ENCODE data around the gene DYSF.

Gene DYSF

DNA sequence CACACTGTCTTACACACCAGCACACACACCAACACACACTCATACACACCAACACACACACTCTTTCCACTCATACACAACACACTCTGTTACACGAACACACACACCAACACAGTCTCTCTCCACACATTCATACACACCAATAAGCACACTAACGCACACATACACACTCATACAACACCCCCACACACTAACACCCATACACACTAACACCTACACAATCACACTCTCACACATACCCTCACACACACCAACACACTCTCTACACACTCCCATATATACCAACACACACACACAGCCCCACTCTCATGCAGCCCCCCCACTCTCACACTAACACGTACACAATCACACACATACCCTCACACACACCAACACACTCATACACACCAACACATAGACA, 123.8 kb downstream of the DYSF start:
- DNase-seq (ENCODE audit: low read depth), result no peak
- TF ChIP-seq CTCF (IDR thresholded peaks at IDR 0.05; ENCODE audit: low read depth, low read length, missing control alignments), result no peak
- in situ Hi-C loops (cut with HindIII; ENCODE audit: low sequenced_read_pairs), result no loop called here
- H3K4me3 ChIP-seq (ENCODE audit: low read depth, low read length), result no peak overlapping the region

- no peak for DNase-seq (ENCODE audit: low read depth)
- in situ Hi-C loops (cut with HindIII; ENCODE audit: low sequenced_read_pairs), result no loop called here
- TF ChIP-seq CTCF (IDR thresholded peaks at IDR 0.05; ENCODE audit: low read depth, low read length, missing control alignments), result no peak
- H3K4me3 ChIP-seq (ENCODE audit: low read depth, low read length), result no peak overlapping the region
These were observed 125.5 kb downstream of the DYSF start for GRCh38 chr2:71578767-71579342.

GRCh38 chr2:71581026-71581425, 127.7 kb downstream of the DYSF start:
- DNase-seq (ENCODE audit: low read depth), result no peak
- TF ChIP-seq CTCF (IDR thresholded peaks at IDR 0.05; ENCODE audit: low read depth, low read length, missing control alignments), result no peak
- no peak overlapping the region for H3K4me3 ChIP-seq (ENCODE audit: low read depth, low read length)
- in situ Hi-C loops (cut with HindIII; ENCODE audit: low sequenced_read_pairs), result no loop called here

DNA sequence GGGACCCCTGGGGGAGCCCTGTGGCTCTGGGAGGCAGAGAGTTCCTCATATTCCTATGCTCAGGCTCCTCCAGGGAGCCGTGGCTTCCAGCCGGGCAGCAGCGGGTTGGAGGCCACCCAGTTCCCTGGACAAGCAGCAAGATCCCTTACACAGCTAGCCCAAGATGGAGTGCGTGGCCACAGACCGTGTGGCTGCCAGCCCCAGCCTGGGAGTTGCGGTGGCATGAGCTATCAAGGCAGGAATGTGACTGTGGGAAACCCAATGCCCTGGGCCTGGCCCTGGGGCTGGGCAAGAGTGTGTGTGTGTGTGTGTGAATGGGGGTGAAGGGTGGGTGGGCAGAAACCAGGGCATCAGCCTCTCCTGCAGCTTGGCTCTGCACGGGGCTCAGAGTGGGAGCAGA, 130.5 kb downstream of the DYSF start:
- no peak overlapping the region for H3K4me3 ChIP-seq (ENCODE audit: low read depth, low read length)
- DNase-seq (ENCODE audit: low read depth), result no peak
- TF ChIP-seq CTCF (IDR thresholded peaks at IDR 0.05; ENCODE audit: low read depth, low read length, missing control alignments), result no peak
- in situ Hi-C loops (cut with HindIII; ENCODE audit: low sequenced_read_pairs), result no loop called here

GRCh38 chr2:71586471-71586870, 133.1 kb downstream of the DYSF start:
- in situ Hi-C loops (cut with HindIII; ENCODE audit: low sequenced_read_pairs), result loop anchor here (5.0 kb wide), 1 partner anchor 59 kb away; no protein-coding TSS in a partner anchor

GRCh38 chr2:71587509-71588073, 134.2 kb downstream of the DYSF start:
- no peak overlapping the region for H3K4me3 ChIP-seq (ENCODE audit: low read depth, low read length)
- no peak for DNase-seq (ENCODE audit: low read depth)
- TF ChIP-seq CTCF (IDR thresholded peaks at IDR 0.05; ENCODE audit: low read depth, low read length, missing control alignments), result no peak
- in situ Hi-C loops (cut with HindIII; ENCODE audit: low sequenced_read_pairs), result loop anchor here (5.0 kb wide), 1 partner anchor 60 kb away; no protein-coding TSS in a partner anchor

More at GRCh38 chr2:71586471-71586870, 133.1 kb downstream of the DYSF start:
- TF ChIP-seq CTCF (IDR thresholded peaks at IDR 0.05; ENCODE audit: low read depth, low read length, missing control alignments), result no peak
- no peak for DNase-seq (ENCODE audit: low read depth)
- no peak overlapping the region for H3K4me3 ChIP-seq (ENCODE audit: low read depth, low read length)

Measured in astrocyte of the cerebellum (primary cell).